Measurements from ENCODE around the gene LEMD2. TPM values are rescaled to one million over a fixed set of nuclear protein-coding genes. Genes with fewer than 3 reads are reported as not detected.

Gene LEMD2
- polyA plus RNA-seq, 2 of the 4 experiments (the other 2 are of a cell fraction): 43.2 to 48.8 TPM

DNA sequence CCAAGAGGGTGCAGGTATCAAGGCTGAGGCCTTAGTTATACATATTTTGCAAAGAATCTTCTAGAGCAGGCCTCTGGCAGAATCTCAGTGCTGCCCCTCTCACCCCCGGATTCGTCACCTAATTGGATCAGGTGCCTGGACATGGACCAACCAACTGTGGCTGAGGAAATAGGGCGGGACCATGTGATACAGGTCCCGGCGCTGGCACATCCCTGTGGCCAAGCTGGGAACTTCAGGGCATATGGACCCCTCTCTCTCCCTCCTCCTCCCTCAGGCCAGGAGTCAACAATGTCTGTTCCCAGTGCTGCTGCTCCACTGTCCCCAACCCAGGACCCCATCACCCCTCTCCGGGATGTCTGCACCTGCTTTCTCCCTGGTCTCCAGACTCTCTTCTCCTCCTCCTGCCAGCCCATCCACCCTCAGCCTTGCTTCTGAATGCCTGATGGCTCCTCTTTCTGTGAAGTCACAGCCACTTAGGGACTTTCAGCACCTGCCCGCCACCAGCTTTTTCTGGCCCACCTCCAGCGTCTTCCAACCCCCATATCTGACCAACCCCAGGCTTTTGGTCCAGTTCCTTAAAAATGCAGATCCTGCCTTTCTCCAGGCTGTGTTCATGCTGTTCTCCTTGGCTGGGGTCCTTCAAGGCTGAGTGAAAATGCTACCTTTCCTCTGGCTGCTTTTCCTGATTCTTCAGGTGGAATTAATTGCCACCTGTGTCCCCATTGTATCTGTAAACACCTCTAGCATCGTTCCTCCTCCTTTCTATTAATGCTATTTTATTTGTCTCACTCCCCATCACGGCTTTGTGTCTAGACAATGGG, 33.9 kb upstream of the LEMD2 start:
- WGBS (ENCODE audit: missing lambda C conversion rate): 58% methylated on average over 8 of the region's 10 CpGs
- DNase-seq (ENCODE audit: low read depth in 1 of 2, low spot score in 1 of 2) (peak; percentile 54 to 72), ATAC-seq (peak; percentile 67 to 93; a peak in 4 of 6 replicates), FAIRE-seq (no peak)
- H3K4me1 ChIP-seq: no peaks in the 10 kb centered on the region
- H3K4me2 ChIP-seq: no peak overlapping the region
- H3K9me3 ChIP-seq: no peaks in the 10 kb centered on the region
- CTCF ChIA-PET: interaction anchor here (1.3 to 2.9 kb wide), 3 partner anchors 12 to 93 kb away, joined by 3 to 13 read pairs (median 6); no protein-coding TSS in a partner anchor
- no peak overlapping the region for H3K4me3 ChIP-seq
- POLR2A ChIA-PET: interaction anchor here (1.0 kb wide), 1 partner anchor 34 kb away, joined by 3 read pairs; the partner anchor contains the start of gene LEMD2
- TF ChIP-seq, protein P1, sequence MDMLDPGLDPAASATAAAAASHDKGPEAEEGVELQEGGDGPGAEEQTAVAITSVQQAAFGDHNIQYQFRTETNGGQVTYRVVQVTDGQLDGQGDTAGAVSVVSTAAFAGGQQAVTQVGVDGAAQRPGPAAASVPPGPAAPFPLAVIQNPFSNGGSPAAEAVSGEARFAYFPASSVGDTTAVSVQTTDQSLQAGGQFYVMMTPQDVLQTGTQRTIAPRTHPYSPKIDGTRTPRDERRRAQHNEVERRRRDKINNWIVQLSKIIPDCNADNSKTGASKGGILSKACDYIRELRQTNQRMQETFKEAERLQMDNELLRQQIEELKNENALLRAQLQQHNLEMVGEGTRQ (IDR thresholded peaks at IDR 0.05): peak; percentile 70
- TF ChIP-seq SREBF2 (IDR thresholded peaks at IDR 0.05) (no peak), RFX5 (IDR thresholded peaks at IDR 0.05) (no peak)
- no peak overlapping the region for H3K27ac ChIP-seq

DNA sequence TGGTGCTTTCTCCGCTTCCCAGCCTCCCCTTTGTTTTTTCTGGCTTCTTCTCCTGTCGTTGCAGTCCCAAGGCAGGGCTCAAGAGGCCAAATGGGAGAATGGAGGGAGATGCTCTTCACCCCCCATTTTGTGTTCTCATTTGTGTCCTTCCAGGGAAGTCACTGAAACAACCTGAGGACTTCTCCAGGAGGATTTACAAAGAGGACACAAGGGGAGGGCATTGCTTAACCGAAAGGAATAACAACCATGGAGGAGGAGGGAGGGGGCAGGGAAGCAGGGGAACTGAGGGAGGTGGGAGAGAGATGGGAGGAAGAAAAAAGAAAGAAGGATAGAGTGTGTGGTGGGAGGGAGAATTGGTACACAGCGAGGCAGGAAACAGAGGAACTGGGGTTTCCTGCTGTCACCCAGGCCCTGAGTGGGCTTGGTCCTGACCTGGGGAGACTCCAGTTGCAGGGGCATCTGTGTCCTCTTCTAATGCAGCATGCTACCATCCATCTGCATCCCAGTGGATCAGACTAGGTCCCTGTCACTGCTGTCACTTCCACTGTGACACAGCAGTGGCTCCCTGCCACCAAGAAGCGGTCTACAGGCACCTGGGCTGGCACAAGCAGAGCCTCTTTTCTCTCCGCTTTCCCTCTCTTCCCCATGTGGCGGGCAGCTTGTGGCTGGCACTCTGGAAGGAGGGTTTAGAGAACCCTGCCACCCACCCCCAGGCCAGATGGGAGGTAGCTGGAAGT, 32.0 kb upstream of the LEMD2 start:
- no peak overlapping the region for H3K27ac ChIP-seq
- H3K4me3 ChIP-seq: no peak overlapping the region
- H3K9me3 ChIP-seq: no peaks in the 10 kb centered on the region
- no peak overlapping the region for H3K4me2 ChIP-seq
- ChIA-PET POLR2A (no interaction called here), CTCF (interaction anchor here (0.7 to 1.1 kb wide), 2 partner anchors 15 to 235 kb away, joined by 3 to 4 read pairs; no protein-coding TSS in a partner anchor)
- no peaks in the 10 kb centered on the region for H3K4me1 ChIP-seq
- 88% methylated on average over 7 of the region's 7 CpGs for WGBS (ENCODE audit: missing lambda C conversion rate)
- no peak for TF ChIP-seq MAZ (IDR thresholded peaks at IDR 0.05; ENCODE audit: borderline replicate concordance, low read depth, low read length)
- TF ChIP-seq, protein P2, sequence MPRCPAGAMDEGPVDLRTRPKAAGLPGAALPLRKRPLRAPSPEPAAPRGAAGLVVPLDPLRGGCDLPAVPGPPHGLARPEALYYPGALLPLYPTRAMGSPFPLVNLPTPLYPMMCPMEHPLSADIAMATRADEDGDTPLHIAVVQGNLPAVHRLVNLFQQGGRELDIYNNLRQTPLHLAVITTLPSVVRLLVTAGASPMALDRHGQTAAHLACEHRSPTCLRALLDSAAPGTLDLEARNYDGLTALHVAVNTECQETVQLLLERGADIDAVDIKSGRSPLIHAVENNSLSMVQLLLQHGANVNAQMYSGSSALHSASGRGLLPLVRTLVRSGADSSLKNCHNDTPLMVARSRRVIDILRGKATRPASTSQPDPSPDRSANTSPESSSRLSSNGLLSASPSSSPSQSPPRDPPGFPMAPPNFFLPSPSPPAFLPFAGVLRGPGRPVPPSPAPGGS (IDR thresholded peaks at IDR 0.05): no peak
- no peak for TF ChIP-seq EP300 (IDR thresholded peaks at IDR 0.05)
- no peak for TF ChIP-seq NR3C1 (IDR thresholded peaks at IDR 0.05)
- no peak for TF ChIP-seq POLR2AphosphoS2 (conservative IDR thresholded peaks at IDR 0.05; ENCODE audit: low read length)
- no peak for TF ChIP-seq POLR2A (IDR thresholded peaks at IDR 0.05; ENCODE audit: low read length)
- no peak for TF ChIP-seq HEYL (CRISPR knock-in tag; IDR thresholded peaks at IDR 0.05)
- no peak for TF ChIP-seq GATA3 (IDR thresholded peaks at IDR 0.05; ENCODE audit: borderline replicate concordance)
- no peak for TF ChIP-seq ZSCAN20 (CRISPR knock-in tag; IDR thresholded peaks at IDR 0.05)
- no peak for TF ChIP-seq NFE2L2 (conservative IDR thresholded peaks at IDR 0.05; ENCODE audit: low read length)
- TF ChIP-seq TP53 (CRISPR knock-in tag; IDR thresholded peaks at IDR 0.05): no peak
- TF ChIP-seq ESRRA (IDR thresholded peaks at IDR 0.05; ENCODE audit: borderline replicate concordance, low read length): no peak
- TF ChIP-seq FOSB (CRISPR knock-in tag; IDR thresholded peaks at IDR 0.05): no peak
- TF ChIP-seq MAFK (IDR thresholded peaks at IDR 0.05; ENCODE audit: partially characterized antibody): no peak
- no peak for ATAC-seq
- no peak for DNase-seq (ENCODE audit: low read depth in 1 of 2, low spot score in 1 of 2)
- FAIRE-seq: no peak

DNA sequence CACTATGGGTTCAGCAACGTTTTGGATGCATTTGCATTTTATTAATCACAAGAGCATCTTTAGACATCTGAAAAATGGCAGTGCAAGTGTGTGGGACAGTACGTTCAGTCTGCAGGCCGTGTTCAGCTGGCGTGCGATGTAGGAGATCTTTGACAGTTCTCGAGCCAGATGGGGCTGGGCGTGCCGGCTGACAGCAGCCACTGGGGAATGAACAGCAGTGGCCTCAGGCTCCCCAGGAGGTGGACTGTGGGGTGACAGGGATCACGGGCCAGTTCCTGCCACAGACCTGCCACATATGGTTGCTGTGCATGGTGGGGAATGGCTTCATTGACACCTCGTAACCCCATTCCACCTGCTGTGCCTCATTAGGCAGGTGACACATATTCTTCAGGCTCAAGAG, 31.3 kb upstream of the LEMD2 start:
- Histone ChIP-seq H3K4me3 (no peak overlapping the region), H3K9me3 (no peaks in the 10 kb centered on the region), H3K27ac (no peak overlapping the region), H3K4me1 (no peaks in the 10 kb centered on the region), H3K4me2 (no peak overlapping the region)
- FAIRE-seq (no peak), DNase-seq (ENCODE audit: low read depth in 1 of 2, low spot score in 1 of 2) (no peak), ATAC-seq (no peak)
- CTCF ChIA-PET: interaction anchor here (1.5 to 2.1 kb wide), 3 partner anchors 14 to 208 kb away, joined by 4 to 6 read pairs (median 5); no protein-coding TSS in a partner anchor
- POLR2A ChIA-PET: no interaction called here
- 76% methylated on average over 7 of the region's 10 CpGs for WGBS (ENCODE audit: missing lambda C conversion rate)
- TF ChIP-seq MAZ (IDR thresholded peaks at IDR 0.05; ENCODE audit: borderline replicate concordance, low read depth, low read length) (no peak), RNF2 (IDR thresholded peaks at IDR 0.05; ENCODE audit: borderline replicate concordance, low read depth) (no peak), PHF8 (IDR thresholded peaks at IDR 0.05; ENCODE audit: borderline replicate concordance, low read depth) (no peak), ZSCAN20 (CRISPR knock-in tag; IDR thresholded peaks at IDR 0.05) (no peak), RFX5 (IDR thresholded peaks at IDR 0.05) (no peak), EHF (CRISPR knock-in tag; IDR thresholded peaks at IDR 0.05) (no peak)
- TF ChIP-seq, protein P3, sequence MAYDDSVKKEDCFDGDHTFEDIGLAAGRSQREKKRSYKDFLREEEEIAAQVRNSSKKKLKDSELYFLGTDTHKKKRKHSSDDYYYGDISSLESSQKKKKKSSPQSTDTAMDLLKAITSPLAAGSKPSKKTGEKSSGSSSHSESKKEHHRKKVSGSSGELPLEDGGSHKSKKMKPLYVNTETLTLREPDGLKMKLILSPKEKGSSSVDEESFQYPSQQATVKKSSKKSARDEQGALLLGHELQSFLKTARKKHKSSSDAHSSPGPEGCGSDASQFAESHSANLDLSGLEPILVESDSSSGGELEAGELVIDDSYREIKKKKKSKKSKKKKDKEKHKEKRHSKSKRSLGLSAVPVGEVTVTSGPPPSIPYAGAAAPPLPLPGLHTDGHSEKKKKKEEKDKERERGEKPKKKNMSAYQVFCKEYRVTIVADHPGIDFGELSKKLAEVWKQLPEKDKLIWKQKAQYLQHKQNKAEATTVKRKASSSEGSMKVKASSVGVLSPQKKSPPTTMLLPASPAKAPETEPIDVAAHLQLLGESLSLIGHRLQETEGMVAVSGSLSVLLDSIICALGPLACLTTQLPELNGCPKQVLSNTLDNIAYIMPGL (CRISPR knock-in tag; IDR thresholded peaks at IDR 0.05; ENCODE audit: borderline replicate concordance): no peak

Measured in A549 (cell line).